DND-41 (cell line): Measurements from ENCODE around the gene VEGFC.

Experiments
- ATAC-seq: fragments of 200-7000 bp; cut with Tn5 transposase; 3 replicates; pipeline ENCODE4 v1.9.1; 2021; ENCODE audit warnings: low read depth; ENCODE audit not compliant: insufficient read depth
- DNase-seq: peaks from one replicate; pipeline ENCODE4 v3.0.0-alpha.2; 2020
- H2AFZ ChIP-seq: 2 replicates; pipeline ENCODE4 v1.6.0; 2012; ENCODE audit warnings: low read depth, low read length
- H3K27ac ChIP-seq: 2 replicates; pipeline ENCODE4 v1.5.1; 2012; ENCODE audit warnings: low read length, inconsistent platforms
- H3K27me3 ChIP-seq: fragments of 200-600 bp; sonication (generic); 2 replicates; pipeline ENCODE4 v1.6.0; 2012; ENCODE audit warnings: low read length, mild to moderate bottlenecking, inconsistent platforms; ENCODE audit not compliant: insufficient read depth, poor library complexity
- H3K36me3 ChIP-seq: 2 replicates; pipeline ENCODE4 v1.5.1; 2012; ENCODE audit warnings: low read length, inconsistent platforms; ENCODE audit not compliant: insufficient read depth
- H3K4me1 ChIP-seq: 2 replicates; pipeline ENCODE4 v1.5.1; 2012; ENCODE audit warnings: mild to moderate bottlenecking, low read length; ENCODE audit not compliant: insufficient read depth
- H3K4me2 ChIP-seq: 2 replicates; pipeline ENCODE4 v1.6.0; 2012; ENCODE audit warnings: mild to moderate bottlenecking, moderate library complexity, low read length, inconsistent platforms; ENCODE audit not compliant: insufficient read depth
- H3K4me3 ChIP-seq, 2 experiments: fragments of 200-600 bp in 1 of 2; shearing (Covaris generic) in 1 of 2; 2 replicates each; pipeline ENCODE4 v1.5.1; 2012 to 2016; ENCODE audit warnings: inconsistent platforms in 2 of 2, low read length in 2 of 2, mild to moderate bottlenecking in 2 of 2, low read depth in 1 of 2, moderate library complexity in 1 of 2
- H3K79me2 ChIP-seq: 2 replicates; pipeline ENCODE4 v1.6.0; 2012; ENCODE audit warnings: low read length, inconsistent platforms; ENCODE audit not compliant: insufficient read depth
- H3K9ac ChIP-seq: 2 replicates; pipeline ENCODE4 v1.6.0; 2012; ENCODE audit warnings: low read depth, mild to moderate bottlenecking, inconsistent platforms, low read length, moderate library complexity
- H3K9me3 ChIP-seq: 2 replicates; pipeline ENCODE4 v1.5.1; 2012; ENCODE audit warnings: low read length, moderate library complexity, mild to moderate bottlenecking, inconsistent platforms; ENCODE audit not compliant: insufficient read depth, severe bottlenecking
- H4K20me1 ChIP-seq: 2 replicates; pipeline ENCODE4 v1.6.0; 2012; ENCODE audit warnings: low read length; ENCODE audit not compliant: insufficient read depth
- CTCF ChIP-seq: IDR thresholded peaks from 2 replicates; pipeline ENCODE4 v1.5.1; 2012; ENCODE audit warnings: borderline replicate concordance, low read length, moderate library complexity, mild to moderate bottlenecking; ENCODE audit not compliant: poor library complexity, severe bottlenecking; ENCODE audit errors: extremely low read depth
- EZH2 ChIP-seq: IDR thresholded peaks from 3 replicates; pipeline ENCODE4 v1.6.1; 2012; ENCODE audit warnings: borderline replicate concordance, low read depth, mild to moderate bottlenecking, moderate library complexity, low read length, inconsistent platforms; ENCODE audit not compliant: severe bottlenecking

Gene VEGFC

GRCh38 chr4:176671532-176671931 lies 121.2 kb downstream of the VEGFC start:
- no peaks in the 10 kb centered on the region for H3K27me3 ChIP-seq
- ATAC-seq (no peak), DNase-seq (no peak)
- no peaks in the 10 kb centered on the region for H4K20me1 ChIP-seq
- no peak overlapping the region for H3K9ac ChIP-seq
- TF ChIP-seq EZH2 = no peak
- TF ChIP-seq CTCF = no peak
- H3K27ac ChIP-seq = no peak overlapping the region
- no peaks in the 10 kb centered on the region for H3K79me2 ChIP-seq
- no peak overlapping the region for H3K4me2 ChIP-seq
- no peaks in the 10 kb centered on the region for H3K4me1 ChIP-seq
- H3K36me3 ChIP-seq = no peaks in the 10 kb centered on the region
- no peak overlapping the region for H3K4me3 ChIP-seq
- no peak overlapping the region for H2AFZ ChIP-seq
- no peaks in the 10 kb centered on the region for H3K9me3 ChIP-seq

- H2AFZ ChIP-seq = no peak overlapping the region
- no peaks in the 10 kb centered on the region for H4K20me1 ChIP-seq
- no peak for ATAC-seq
- H3K4me3 ChIP-seq = no peak overlapping the region
- no peak overlapping the region for H3K4me2 ChIP-seq
- no peaks in the 10 kb centered on the region for H3K9me3 ChIP-seq
- H3K27me3 ChIP-seq = no peaks in the 10 kb centered on the region
- H3K79me2 ChIP-seq = no peaks in the 10 kb centered on the region
- no peaks in the 10 kb centered on the region for H3K36me3 ChIP-seq
- no peak overlapping the region for H3K27ac ChIP-seq
- no peaks in the 10 kb centered on the region for H3K4me1 ChIP-seq
- TF ChIP-seq CTCF = no peak
- no peak for TF ChIP-seq EZH2
- no peak for DNase-seq
- no peak overlapping the region for H3K9ac ChIP-seq
Measured at GRCh38 chr4:176668324-176668723, 124.4 kb downstream of the VEGFC start.

GRCh38 chr4:176664964-176665363 lies 127.8 kb downstream of the VEGFC start:
- Histone ChIP-seq H3K4me3 (no peak overlapping the region), H3K4me2 (no peak overlapping the region), H3K9ac (no peak overlapping the region), H3K27me3 (peaks cover 2% of the 10 kb centered on the region), H4K20me1 (no peaks in the 10 kb centered on the region), H3K4me1 (no peaks in the 10 kb centered on the region), H2AFZ (no peak overlapping the region), H3K9me3 (no peaks in the 10 kb centered on the region), H3K27ac (no peak overlapping the region), H3K36me3 (no peaks in the 10 kb centered on the region), H3K79me2 (no peaks in the 10 kb centered on the region)
- TF ChIP-seq CTCF (no peak), EZH2 (no peak)
- no peak for DNase-seq
- no peak for ATAC-seq

GRCh38 chr4:176660561-176660960 lies 132.2 kb downstream of the VEGFC start:
- no peak for ATAC-seq
- DNase-seq = no peak
- no peak for TF ChIP-seq CTCF
- TF ChIP-seq EZH2 = no peak
- peaks cover 2% of the 10 kb centered on the region for H3K27me3 ChIP-seq
- H3K4me3 ChIP-seq = no peak overlapping the region
- no peaks in the 10 kb centered on the region for H3K79me2 ChIP-seq
- no peak overlapping the region for H3K9ac ChIP-seq
- H2AFZ ChIP-seq = no peak overlapping the region
- H3K4me1 ChIP-seq = no peaks in the 10 kb centered on the region
- H3K4me2 ChIP-seq = no peak overlapping the region
- H3K27ac ChIP-seq = no peak overlapping the region
- no peaks in the 10 kb centered on the region for H3K9me3 ChIP-seq
- no peaks in the 10 kb centered on the region for H4K20me1 ChIP-seq
- no peaks in the 10 kb centered on the region for H3K36me3 ChIP-seq
